GM18867 (cell line): ENCODE results near the gene CBFA2T2.
"Not testable (repeated sequence)": the region's sequence is repeated elsewhere in the genome, so short reads cannot be mapped to it uniquely, and the experiment has no call there.

Experiments
- ATAC-seq: cut with Tn5 transposase; IDR thresholded peaks from one replicate; pipeline ENCODE4 v1.9.1; 2021; ENCODE audit warnings: mild to moderate bottlenecking, moderate library complexity; ENCODE audit not compliant: unreplicated experiment

Gene CBFA2T2

DNA sequence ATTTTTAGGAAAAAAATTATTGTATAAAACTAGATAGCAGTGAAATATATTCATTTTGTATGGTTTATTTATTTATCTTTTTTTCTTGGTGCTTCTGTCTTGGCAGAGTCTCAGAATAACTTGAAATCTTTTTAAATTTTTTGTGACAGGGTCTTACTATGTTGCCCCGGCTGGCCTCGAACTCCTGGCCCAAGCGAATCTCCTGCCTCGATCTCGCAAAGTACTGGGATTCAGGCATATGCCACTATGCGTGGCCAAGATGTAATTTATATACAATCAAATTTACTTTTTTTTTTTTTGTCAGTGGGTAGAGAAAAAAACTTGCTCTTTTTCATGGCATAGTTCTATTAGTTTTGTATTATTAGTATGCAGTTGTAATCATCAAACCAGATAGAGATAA is 13.7 kb downstream of the CBFA2T2 start:
- no peak for ATAC-seq

DNA sequence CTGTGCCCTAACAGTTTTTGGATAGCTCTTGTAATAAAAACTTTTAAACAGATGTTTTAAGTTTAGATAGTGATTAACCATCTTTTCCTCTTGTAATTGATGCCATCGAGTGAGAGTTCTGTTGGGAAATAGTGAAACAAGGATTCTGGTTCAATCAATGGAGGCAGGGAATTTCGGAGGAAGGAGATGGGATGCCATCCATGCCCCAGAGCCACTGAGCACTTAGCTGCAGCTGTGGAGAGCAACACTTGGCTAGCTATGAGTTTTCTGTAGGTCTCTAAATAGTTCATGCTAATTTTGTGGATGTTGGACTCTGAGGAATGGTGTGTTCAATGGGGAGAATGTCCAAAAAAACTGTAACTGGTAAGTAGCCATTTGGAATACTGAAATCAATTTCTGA is 16.7 kb downstream of the CBFA2T2 start:
- ATAC-seq = no peak

DNA sequence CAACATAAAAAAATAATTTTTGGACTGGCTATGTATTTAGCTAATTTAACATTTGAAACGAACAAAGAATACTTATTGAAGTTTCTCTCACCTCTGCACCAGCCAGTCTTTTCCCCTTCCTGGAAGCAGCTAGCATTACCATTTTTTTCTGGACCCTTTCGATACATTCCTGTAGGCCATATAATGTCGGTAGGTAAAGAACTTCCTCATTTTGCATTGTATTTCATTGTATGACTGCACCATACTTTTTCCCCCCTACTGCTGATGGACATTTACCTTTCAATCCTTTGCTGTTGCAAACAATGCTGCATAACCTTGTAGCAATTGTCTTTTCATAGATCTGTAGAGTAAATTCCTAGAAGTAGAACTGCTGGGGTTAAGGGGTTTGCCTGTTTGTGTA is 17.6 kb downstream of the CBFA2T2 start:
- ATAC-seq = no peak

DNA sequence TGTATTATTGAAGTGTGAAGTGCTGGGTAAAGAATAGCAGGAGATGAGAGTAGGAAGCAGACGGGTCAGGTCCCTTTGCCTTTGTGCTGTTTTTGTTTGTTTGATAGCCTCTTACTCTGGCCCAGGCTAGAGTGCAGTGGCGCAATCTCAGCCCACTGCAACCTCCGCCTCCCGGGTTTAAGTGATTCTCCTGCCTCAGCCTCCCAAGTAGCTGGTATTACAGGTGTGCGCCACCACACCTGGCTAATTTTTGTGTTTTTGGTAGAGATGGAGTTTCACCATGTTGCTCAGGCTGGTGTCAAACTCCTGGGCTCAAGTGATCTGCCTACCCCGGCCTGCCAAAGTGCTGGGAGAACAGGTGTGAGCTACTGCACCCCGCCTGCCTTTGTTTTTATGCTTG is 18.1 kb downstream of the CBFA2T2 start:
- not testable (repeated sequence) for ATAC-seq

DNA sequence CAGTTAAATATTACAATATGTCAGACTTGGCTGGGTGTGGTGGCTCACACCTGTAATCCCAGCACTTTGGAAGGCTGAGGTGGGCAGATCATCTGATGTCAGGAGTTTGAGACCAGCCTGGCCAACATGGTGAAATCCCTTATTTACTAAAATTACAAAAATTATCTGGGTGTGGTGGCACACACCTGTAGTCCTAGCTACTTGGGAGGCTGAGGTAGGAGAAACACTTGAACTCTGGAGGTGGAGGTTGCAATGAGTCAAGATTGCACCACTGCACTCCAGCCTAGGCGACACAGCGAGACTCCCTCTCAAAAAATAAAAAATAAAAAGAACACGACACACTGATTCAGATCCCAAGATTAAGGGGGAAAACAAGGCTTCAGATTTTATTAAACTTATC is 19.2 kb downstream of the CBFA2T2 start:
- ATAC-seq = not testable (repeated sequence)

DNA sequence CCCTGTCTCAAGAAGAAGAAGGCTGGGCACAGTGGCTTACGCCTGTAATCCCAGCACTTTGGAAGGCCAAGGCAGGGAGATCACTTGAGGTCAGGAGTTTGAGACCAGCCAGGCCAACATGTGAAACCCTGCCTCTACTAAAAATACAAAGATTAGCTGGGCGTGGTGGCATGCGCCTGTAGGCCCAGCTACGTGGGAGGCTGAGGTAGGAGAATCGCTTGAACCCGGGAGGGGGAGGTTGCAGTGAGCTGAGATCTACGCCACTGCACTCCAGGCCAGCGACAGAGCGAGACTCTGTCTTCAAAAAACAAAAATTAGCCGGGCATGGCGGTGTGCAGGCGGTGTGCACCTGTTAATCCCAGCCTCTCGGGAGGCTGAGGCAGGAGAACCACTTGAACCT is 22.0 kb downstream of the CBFA2T2 start:
- not testable (repeated sequence) for ATAC-seq

DNA sequence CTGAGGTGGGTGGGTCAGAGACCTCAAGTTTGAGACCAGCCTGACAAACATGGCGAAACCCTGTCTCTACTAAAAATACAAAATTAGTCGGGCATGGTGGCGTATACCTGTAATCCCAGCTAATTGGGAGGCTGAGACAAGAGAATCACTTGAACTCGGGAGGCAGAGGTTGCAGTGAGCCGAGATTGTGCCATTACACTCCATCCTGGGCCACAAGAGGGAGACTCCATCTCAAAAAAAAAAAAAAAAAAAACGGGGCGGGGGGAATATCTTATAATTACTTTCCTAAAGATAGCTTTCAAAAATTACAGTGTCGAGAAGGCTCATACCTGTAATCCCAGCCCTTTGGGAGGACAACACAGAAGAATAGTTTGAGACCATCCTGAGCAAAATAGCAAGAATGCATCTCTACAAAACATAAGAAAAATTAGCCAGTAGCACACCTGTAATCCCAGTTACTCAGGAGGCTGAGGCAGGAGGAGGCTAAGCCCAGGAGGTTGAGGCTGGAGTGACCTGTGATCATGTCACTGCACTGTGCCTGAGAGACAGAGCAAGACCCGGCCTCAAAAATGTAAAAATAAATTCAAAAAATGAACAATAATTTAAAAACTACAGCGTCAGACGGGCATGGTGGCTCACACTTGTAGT is 25.8 kb downstream of the CBFA2T2 start:
- no peak for ATAC-seq

DNA sequence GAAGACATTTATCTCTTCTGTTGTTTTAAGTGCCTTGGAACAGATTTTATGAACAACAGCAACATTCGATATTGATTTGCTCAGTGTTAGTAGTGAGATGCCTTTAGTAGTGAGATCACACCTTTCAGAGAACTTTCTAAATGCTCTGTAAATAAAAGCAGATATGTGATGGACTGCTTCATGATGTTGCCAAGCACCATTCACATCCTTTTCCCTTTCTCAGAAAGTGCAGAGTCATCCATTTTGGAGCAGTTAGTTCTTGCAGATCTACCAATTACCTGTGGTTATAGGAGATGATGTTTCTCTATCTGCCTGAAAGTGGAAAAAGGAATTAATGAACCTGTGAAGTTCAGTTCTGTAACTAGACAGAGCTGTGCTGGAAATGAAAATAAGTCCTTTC is 27.0 kb downstream of the CBFA2T2 start:
- ATAC-seq = no peak

DNA sequence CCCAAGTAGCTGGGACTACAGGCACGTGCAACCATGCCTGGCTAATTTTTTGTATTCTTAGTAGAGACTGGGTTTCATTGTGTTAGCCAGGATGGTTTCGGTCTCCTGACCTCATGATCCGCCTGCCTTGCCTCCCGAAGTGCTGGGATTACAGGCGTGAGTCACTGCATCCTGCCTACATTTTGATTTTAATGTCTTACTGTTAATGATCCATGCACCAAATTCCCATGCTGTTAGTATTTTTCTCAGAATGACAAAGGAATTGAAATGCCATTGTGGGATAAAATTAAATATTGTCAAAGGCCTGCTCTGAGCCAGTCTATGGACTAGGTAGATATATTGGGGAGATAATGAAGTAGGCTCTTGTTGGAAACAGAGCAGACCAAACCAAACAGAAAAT is 28.2 kb downstream of the CBFA2T2 start:
- ATAC-seq = no peak

DNA sequence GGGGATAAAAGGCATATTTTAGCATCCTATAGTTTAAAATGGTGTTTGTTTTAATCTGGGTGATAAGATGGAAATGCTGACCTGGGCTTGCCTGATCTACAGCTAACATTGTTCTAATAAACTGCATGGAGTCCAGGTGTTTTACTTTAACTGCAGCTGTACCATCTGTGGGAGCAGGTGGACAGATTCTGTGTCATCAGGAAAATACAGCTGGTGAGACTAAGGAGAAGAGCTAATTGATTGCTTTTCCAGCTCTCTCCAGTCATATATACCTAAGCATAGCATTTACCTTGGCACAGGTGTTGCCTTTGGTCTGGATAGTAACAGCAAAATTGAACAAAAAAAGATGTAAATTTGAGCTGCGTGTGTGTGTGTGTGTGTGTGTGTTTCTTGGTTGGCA is 31.6 kb downstream of the CBFA2T2 start:
- ATAC-seq = no peak

DNA sequence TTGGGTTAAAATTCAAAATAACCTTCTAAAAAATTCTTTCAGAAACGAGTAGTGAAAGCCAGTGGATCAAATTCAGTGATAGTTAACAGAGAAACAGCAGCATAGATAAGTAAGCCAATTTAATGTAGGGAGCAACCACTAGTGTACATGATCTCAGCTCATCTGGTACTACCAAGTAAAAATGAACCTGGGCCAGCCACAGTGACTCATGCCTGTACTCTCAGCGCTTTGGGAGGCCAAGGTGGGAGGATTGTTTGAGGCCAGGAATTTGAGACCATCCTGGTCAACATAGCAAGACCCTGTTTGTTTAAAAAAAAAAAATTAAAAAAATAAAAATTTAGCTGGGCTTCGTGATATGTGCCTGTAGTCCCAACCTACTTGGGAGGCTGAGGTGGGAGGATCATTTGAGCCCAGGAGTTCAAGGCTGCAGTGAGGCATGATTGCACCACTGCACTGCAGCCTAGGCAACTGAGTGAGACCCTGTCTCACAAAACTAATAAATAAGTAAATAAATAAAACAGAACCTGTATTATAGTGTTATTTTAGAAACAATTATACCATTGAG is 32.4 kb downstream of the CBFA2T2 start:
- no peak for ATAC-seq

DNA sequence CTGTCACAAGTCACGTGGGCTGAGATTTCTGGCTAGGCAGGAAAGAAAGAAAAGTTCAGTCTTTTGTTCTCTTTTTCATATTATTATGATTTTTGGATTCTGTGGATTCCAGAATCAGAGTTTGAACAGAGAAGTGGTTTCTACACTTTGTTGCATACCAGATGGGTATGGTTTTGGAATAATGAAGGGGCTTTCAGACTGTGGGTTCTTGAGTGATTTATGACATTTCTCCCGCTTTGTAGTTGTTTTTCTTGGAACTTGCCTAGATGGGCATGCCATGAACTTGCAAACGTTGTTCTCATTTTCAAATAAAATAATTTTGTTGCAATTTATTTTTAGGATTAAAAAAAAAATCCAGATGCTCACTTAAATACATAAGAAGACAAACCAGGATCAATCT is 34.4 kb downstream of the CBFA2T2 start:
- ATAC-seq = no peak

DNA sequence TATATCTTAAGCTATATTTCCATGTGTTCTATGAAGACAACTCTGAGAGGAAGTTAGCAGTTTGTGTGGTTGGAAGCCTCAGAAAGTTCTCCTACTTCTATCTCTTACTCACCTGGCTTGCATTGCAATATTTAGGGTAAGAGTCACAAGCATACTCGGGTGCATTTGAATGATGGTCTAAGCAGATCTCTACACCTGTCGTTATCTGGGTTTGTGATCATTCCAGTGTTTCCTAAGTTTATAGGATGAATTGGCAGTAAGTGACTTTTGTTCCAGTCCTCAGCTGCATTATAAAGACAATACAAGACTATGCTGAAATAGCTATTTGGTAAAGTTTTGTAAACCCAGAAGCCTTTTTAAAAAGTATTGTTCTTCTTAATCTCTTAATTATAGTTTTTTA is 36.9 kb downstream of the CBFA2T2 start:
- ATAC-seq = no peak

DNA sequence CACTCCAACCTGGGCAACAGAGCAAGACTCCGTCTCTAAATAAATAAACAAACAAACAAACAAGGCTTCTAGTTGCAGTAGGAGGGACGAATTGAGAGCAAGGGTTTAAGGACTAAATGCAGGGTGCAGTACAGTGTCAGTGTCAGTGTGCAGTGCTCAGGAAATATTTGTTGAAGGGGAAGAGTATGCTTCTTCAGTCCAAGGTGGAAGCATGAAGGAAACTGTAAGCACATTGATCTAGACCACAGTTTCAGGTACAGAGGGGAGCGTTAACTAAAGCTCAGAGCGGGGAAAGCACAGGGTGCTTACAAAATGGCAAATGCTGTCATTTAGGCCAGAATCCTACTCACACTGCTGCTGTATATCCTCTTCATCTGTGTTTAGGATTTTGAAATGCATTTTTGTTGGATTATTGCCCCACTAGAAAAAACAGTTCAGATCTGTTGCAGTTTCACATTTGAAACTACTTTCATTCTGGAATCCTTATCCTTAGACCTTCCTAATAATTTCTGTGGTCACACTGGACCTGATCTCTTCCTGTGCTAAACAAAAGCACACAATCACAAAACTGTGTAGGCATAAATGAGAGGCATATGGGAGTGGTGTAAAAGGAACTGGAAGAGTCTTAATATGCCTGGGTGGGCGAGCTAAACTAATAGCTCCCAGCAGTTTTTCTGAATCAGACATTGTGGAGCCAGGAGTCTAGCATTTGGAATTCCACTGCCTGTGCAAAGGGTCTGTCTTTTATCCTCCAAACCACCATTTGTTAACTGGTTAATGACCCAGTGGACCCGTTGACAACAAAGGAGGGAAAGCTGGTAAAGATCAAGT is 41.4 kb downstream of the CBFA2T2 start:
- no peak for ATAC-seq

DNA sequence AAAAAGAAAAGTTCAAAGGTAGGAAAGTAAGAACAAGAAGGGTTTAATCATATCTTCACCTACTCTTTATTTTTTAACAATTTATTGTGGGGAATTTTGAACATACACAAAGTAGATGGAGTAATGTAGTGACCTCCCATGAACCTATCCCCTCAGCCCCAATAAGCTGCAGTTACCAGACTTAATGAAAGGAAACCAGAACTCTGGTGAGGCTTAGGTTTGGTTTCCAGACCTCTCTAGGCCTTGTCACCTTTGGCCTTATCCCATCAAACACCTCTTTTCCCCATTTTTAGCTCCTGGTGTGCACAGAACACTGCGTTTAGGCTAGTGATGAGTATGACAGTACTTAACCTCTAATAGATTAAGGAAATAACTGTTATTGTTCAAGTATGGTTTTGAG is 42.0 kb downstream of the CBFA2T2 start:
- no peak for ATAC-seq

DNA sequence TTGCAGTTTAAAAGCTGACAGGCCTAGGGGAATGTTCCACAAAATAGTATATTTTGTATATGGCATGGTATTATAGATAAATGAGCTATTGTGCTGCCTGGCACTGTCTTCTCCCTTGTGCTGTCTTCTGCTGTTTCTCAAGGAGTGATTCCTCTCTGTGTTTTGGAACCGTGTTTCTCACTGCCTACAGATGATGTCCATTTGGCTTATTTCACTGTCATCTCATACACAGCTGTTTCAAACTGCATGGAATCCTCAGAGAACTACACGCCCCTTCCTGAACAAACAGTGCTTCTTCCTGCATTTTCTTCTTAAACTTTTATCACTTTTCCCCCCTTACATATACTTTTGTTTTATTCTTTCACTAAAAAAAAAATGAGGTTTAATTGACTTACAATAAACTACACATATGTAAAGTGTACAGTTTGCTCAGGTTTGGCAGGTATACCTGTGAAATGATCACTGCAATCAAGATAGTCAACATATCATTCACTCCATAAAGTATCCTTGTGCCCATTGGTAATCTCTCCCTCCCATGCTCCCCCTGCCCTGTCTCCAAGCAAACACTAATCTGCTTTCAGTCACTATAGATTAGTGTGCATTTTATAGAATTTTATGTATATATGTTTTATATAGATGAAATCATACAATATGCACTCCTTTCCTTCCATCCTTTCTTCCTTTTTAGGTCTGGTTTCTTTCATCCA is 43.0 kb downstream of the CBFA2T2 start:
- ATAC-seq = no peak

DNA sequence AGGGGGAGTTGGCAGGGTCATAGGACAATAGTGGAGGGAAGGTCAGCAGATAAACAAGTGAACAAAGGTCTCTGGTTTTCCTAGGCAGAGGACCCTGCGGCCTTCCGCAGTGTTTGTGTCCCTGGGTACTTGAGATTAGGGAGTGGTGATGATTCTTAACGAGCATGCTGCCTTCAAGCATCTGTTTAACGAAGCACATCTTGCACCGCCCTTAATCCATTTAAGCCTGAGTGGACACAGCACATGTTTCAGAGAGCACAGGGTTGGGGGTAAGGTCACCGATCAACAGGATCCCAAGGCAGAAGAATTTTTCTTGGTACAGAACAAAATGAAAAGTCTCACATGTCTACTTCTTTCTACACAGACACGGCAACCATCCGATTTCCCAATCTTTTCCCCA is 45.8 kb downstream of the CBFA2T2 start:
- not testable (repeated sequence) for ATAC-seq

DNA sequence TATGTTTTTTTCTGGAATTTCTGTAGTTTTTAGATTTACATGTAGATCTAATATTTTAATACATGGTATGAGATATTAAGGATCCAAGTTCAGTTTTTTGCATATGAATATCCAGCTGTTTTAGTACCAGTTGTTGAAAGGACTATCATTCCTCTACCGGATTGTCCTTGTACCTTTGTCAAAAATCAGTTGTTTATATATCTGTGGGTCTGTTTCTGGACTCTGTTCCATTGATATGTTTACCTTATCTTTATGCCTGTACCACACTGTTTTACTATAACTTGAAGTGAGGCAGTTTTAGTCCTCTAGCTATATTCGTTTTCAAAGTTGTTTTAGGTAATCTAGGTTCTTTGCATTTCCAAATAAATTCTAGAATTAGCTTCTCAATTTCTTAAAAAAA is 47.7 kb downstream of the CBFA2T2 start:
- no peak for ATAC-seq

DNA sequence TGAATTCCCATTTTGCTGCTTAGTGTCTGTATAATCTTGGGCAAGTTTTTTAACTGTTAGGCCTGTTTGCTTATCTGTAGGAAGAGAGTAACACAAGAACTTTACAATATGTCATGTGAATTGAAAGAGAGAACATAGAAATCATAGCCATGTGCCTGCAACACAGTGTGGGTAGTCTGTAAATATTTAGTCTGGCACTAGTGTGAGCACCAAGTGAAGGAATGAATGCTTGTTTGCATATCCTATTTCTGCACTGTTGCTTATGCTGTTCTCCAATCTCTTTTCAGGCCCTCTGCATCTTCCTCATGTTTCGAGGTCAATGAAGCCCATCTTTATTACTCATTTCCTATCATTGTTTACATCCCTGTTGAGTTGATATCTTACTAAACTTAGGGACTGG is 49.2 kb downstream of the CBFA2T2 start:
- ATAC-seq = no peak

DNA sequence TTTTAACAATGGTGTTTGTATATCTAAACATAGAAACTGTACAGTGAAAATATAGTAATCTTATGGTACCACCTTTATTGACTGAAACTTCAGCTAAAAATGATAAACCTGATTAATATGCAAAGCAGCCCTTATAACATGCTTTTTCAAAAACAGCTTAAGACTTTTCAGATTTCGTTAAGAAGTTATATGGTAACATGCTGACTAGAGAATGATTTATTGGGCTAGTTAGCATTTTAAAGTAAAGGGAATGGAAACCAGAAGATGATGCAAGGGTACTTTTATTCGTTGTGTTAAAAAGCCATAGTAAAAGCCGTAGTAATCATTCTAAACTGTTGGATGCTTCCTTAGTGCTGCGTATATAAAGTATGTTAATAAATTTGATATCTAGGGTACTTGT is 50.5 kb downstream of the CBFA2T2 start:
- no peak for ATAC-seq

DNA sequence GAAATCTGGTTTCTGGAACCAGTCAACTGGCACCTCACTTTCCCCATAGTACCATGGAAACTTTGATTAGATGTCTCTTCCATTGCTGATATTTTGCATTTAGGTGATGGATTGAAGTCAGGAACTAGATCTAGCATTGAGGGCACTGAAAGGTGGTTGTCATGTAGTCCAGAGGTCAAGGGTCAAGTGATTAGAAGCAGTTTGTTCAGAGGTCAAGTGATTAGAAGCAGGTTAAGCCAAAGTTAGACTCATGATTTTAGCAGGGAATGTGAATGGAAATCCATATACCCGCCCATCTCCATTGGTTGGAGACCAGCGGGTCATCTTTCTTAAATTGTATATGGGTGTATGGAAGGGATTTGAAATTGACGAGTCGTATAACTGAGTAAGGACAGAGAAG is 51.2 kb downstream of the CBFA2T2 start:
- ATAC-seq = no peak

DNA sequence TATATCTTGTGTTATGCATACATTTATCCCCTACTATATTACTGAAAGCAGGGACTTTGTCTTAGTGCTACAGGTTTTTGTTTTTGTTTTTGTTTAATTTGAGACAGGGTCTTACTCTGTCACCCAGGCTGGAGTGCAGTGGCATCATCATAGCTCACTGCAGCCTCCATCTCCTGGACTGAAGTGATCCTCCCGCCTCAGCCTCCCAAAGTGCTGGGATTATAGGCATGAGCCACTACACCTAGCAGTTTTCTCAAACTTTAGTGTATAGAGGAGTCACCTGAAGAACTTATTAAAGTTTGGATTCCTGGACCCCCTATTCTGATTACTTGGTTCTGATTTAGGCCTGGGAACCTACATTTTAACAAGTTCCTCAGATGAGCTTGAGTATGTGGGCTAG is 51.9 kb downstream of the CBFA2T2 start:
- ATAC-seq = no peak
